ENCODE data around the gene GPR108.

The GPR108 gene

DNA sequence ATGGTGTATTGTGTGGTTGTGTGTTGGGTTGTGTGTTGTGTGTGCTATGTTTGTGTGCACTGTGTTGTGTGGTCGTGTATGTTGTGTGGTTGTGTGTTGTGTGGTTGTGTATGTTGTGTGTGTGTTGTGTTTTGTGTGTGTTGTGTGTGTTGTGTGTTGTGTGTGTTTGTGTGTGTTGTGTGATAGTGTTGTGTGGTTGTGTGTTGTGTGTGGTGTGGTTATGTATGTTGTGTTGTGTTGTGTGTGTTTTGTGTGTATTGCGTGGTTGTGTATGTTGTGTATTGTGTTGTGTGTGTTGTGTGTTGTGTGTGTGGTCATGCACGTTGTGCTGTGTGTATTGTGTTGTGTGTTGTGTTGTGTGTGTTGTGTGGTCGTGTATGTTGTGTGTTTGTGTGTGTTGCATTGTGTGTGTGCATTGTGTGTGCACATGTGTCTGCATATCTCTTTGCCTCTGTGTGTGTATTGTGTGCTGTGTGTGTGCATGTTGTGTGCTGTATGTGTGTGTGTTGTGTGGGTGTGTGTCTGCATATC, 19.9 kb downstream of the GPR108 start:
- WGBS (ENCODE audit: insufficient coverage): 79% methylated on average over 3 of the region's 4 CpGs
- POLR2A ChIA-PET: no interaction called here

DNA sequence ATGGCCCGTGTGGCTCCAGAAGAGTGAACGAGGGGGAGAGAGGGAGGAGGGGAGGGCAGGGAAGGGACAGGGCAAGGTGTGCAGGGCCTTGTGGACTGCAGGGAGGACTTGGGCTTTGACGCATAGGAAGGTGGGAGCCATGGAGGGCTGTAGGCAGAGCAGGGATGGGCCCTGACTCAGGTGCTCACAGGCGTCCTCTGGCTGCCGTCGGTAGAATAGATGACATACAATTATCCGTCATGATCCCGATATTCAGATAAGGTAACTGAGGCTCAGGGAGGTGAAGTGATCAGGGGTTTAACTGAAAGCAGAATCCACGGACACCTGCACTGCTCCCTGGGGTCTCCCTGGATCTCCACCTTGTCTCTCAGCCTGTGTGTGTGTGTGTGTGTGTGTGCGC, 20.3 kb downstream of the GPR108 start:
- CTCF ChIA-PET: no interaction called here

More for the DNA sequence above, 19.9 kb downstream of the GPR108 start:
- Histone ChIP-seq H3K27ac (ENCODE audit: insufficient read depth in 1 of 2, low read depth in 1 of 2, low read length in 2 of 2, poor library complexity in 1 of 2, severe bottlenecking in 2 of 2) (no peak overlapping the region), H3K27me3 (replicated peaks in 2 of 5; ENCODE audit: control insufficient read depth in 4 of 5, insufficient read depth in 5 of 5, low read length in 4 of 5) (peaks cover 0 to under 1% (median 0%) of the 10 kb centered on the region in 5 experiments), H3K36me3 (ENCODE audit: control insufficient read depth in 4 of 4, insufficient read depth in 4 of 4, low read length in 3 of 4) (no peaks in the 10 kb centered on the region), H3K4me3 (ENCODE audit: control insufficient read depth in 1 of 7, extremely low read depth in 1 of 7, insufficient read depth in 4 of 7, low read depth in 2 of 7, low read length in 6 of 7) (no peak overlapping the region), H3K4me1 (ENCODE audit: control extremely low read depth in 1 of 4, control insufficient read depth in 4 of 4, insufficient read depth in 4 of 4, low read length in 3 of 4) (peaks cover 0 to 26% (median 18%) of the 10 kb centered on the region in 4 experiments), H3K9me3 (ENCODE audit: control extremely low read depth in 1 of 5, control insufficient read depth in 4 of 5, insufficient read depth in 2 of 5, low read depth in 1 of 5, low read length in 4 of 5) (peaks cover 0 to 2% (median 0%) of the 10 kb centered on the region in 5 experiments)
- DNase-seq: peak in 2 of 3 donors; percentile 81 to 92
- CTCF ChIA-PET: no interaction called here

DNA sequence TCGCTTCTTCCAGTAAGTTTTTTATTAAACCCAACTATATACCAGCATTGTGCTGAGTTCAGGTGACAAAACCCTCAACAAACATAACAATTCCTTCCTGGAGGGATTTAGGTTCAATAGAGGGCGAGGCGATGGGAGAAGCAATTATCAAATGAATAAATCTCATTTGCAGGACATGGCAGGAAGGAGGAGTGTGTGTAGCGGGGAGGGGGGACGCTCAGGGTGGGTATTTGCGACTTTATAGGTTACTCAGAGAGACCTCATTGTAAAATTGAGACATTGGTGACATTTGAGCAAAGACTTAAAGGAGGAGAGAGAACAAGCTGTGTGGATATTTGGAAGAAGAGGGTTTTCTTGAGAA, 20.8 kb downstream of the GPR108 start:
- DNase-seq: no peak
- H3K27ac ChIP-seq (ENCODE audit: insufficient read depth in 1 of 2, low read depth in 1 of 2, low read length in 2 of 2, poor library complexity in 1 of 2, severe bottlenecking in 2 of 2): no peak overlapping the region
- no peak overlapping the region for H3K4me3 ChIP-seq (ENCODE audit: control insufficient read depth in 1 of 7, extremely low read depth in 1 of 7, insufficient read depth in 4 of 7, low read depth in 2 of 7, low read length in 6 of 7)
- H3K9me3 ChIP-seq (ENCODE audit: control extremely low read depth in 1 of 5, control insufficient read depth in 4 of 5, insufficient read depth in 2 of 5, low read depth in 1 of 5, low read length in 4 of 5): peaks cover 0 to 4% (median 0%) of the 10 kb centered on the region in 5 experiments
- POLR2A ChIA-PET: no interaction called here
- CTCF ChIA-PET: interaction anchor here (0.9 to 1.2 kb wide), 2 partner anchors 47 to 306 kb away, joined by 3 read pairs; partner anchors contain the start of gene TNFSF14
- no peaks in the 10 kb centered on the region for H3K36me3 ChIP-seq (ENCODE audit: control insufficient read depth in 4 of 4, insufficient read depth in 4 of 4, low read length in 3 of 4)
- H3K27me3 ChIP-seq (replicated peaks in 2 of 5; ENCODE audit: control insufficient read depth in 4 of 5, insufficient read depth in 5 of 5, low read length in 4 of 5): peaks cover 0 to 9% (median 0%) of the 10 kb centered on the region in 5 experiments
- H3K4me1 ChIP-seq (ENCODE audit: control extremely low read depth in 1 of 4, control insufficient read depth in 4 of 4, insufficient read depth in 4 of 4, low read length in 3 of 4): peaks cover 0 to 17% (median 10%) of the 10 kb centered on the region in 4 experiments
- WGBS (ENCODE audit: insufficient coverage): 89% methylated on average over 6 of the region's 6 CpGs

More for the DNA sequence above, 20.3 kb downstream of the GPR108 start:
- Histone ChIP-seq H3K27ac (ENCODE audit: insufficient read depth in 1 of 2, low read depth in 1 of 2, low read length in 2 of 2, poor library complexity in 1 of 2, severe bottlenecking in 2 of 2) (no peak overlapping the region), H3K9me3 (ENCODE audit: control extremely low read depth in 1 of 5, control insufficient read depth in 4 of 5, insufficient read depth in 2 of 5, low read depth in 1 of 5, low read length in 4 of 5) (peaks cover 0 to 4% (median 0%) of the 10 kb centered on the region in 5 experiments), H3K4me1 (ENCODE audit: control extremely low read depth in 1 of 4, control insufficient read depth in 4 of 4, insufficient read depth in 4 of 4, low read length in 3 of 4) (peaks cover 0 to 21% (median 14%) of the 10 kb centered on the region in 4 experiments), H3K27me3 (replicated peaks in 2 of 5; ENCODE audit: control insufficient read depth in 4 of 5, insufficient read depth in 5 of 5, low read length in 4 of 5) (peaks cover 0 to 5% (median 0%) of the 10 kb centered on the region in 5 experiments), H3K4me3 (ENCODE audit: control insufficient read depth in 1 of 7, extremely low read depth in 1 of 7, insufficient read depth in 4 of 7, low read depth in 2 of 7, low read length in 6 of 7) (no peak overlapping the region), H3K36me3 (ENCODE audit: control insufficient read depth in 4 of 4, insufficient read depth in 4 of 4, low read length in 3 of 4) (no peaks in the 10 kb centered on the region)
- WGBS (ENCODE audit: insufficient coverage): 85% methylated on average over 9 of the region's 10 CpGs
- DNase-seq: no peak
- POLR2A ChIA-PET: no interaction called here

DNA sequence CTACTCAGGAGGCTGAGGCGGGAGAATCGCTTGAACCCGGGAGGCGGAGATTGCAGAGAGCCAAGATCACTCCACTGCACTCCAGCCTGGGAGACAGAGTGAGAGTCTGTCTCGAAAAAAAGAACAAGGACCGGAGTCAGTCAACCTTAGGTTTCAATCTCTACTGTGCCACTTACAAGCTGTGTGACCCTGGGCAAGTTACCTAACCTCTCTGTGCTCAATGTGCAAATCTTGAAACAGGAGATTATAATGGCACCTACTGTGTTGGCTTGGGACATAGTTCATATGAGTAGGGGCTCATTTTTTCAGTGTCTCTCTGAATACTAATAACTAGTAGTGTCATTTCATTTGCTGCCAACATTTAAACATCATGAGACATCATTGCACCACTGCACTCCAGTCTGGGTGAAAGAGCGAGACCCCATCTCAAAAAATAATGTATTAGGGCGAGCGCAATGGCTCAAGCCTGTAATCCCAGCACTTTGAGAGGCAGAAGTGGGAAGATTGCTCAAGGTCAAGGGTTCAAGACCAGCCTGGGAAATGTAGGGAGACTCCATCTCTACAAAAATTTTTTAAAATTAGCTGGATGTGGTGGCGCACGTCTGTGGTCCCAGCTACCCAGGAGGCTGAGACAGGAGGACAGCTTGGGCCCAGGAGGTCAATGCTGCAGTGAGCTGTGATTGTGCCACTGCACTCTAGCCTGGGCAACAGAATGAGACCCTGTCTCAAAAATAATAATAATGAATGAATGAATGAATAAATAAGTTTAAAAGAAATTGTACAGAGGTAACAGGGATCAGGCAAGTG, 22.4 kb downstream of the GPR108 start:
- Histone ChIP-seq H3K4me3 (ENCODE audit: control insufficient read depth in 1 of 7, extremely low read depth in 1 of 7, insufficient read depth in 4 of 7, low read depth in 2 of 7, low read length in 6 of 7) (no peak overlapping the region), H3K4me1 (ENCODE audit: control extremely low read depth in 1 of 4, control insufficient read depth in 4 of 4, insufficient read depth in 4 of 4, low read length in 3 of 4) (peaks cover 0 to under 1% (median 0%) of the 10 kb centered on the region in 4 experiments), H3K27ac (ENCODE audit: insufficient read depth in 1 of 2, low read depth in 1 of 2, low read length in 2 of 2, poor library complexity in 1 of 2, severe bottlenecking in 2 of 2) (no peak overlapping the region), H3K9me3 (ENCODE audit: control extremely low read depth in 1 of 5, control insufficient read depth in 4 of 5, insufficient read depth in 2 of 5, low read depth in 1 of 5, low read length in 4 of 5) (peaks cover 0 to 4% (median 0%) of the 10 kb centered on the region in 5 experiments), H3K27me3 (replicated peaks in 2 of 5; ENCODE audit: control insufficient read depth in 4 of 5, insufficient read depth in 5 of 5, low read length in 4 of 5) (peaks cover 0 to 26% (median 6%) of the 10 kb centered on the region in 5 experiments), H3K36me3 (ENCODE audit: control insufficient read depth in 4 of 4, insufficient read depth in 4 of 4, low read length in 3 of 4) (no peaks in the 10 kb centered on the region)
- POLR2A ChIA-PET: no interaction called here
- no peak for DNase-seq
- 95% methylated on average over 9 of the region's 11 CpGs for WGBS (ENCODE audit: insufficient coverage)
- CTCF ChIA-PET: interaction anchor here (0.5 to 1.3 kb wide), 3 partner anchors 37 to 230 kb away, joined by 3 to 5 read pairs (median 3); no protein-coding TSS in a partner anchor

DNA sequence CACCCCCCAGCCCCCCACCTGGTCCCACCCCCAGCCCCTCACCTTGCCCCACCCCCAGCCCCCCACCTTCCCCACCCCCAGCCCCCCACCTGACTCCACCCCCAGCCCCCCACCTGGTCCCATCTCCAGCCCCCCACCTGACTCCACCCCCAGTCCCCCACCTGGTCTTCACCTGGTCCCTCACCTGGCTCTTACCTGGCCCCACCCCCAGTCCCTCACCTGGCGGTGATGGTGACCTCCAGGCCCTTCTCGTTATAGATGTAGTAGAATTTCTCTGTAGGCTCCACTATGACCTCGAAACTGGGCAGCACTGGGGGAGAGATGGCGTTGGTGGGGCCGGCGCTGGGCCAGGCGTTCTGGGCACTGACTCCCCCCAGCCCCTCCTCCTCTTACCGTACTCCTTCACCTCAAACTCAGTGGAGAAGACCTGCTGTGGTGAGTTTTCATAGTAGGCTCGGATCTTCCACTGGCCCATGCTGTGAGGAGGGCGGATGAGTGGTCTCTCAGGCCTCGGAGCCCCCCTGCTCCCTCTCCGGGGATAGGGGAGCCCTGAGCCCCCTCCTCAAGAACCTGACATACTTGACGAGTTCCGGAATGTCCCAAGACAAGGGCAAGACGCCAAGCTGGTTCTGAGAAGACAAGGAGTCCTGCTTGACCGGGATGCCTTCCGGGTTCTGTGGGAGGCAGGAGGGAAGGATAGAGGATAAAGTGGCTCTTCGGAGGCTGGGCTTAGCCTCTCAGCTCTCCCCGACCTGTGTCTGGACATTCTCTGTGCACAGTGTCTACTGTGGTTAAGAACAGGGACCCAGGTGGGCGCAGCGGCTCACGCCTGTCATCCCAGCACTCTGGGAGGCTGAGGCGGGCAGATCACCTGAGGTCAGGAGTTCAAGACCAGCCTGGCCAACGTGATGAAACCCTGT, 23.3 kb downstream of the GPR108 start:
- Histone ChIP-seq H3K4me3 (ENCODE audit: control insufficient read depth in 1 of 7, extremely low read depth in 1 of 7, insufficient read depth in 4 of 7, low read depth in 2 of 7, low read length in 6 of 7) (no peak overlapping the region), H3K27me3 (replicated peaks in 2 of 5; ENCODE audit: control insufficient read depth in 4 of 5, insufficient read depth in 5 of 5, low read length in 4 of 5) (peaks cover 0 to 34% (median 9%) of the 10 kb centered on the region in 5 experiments), H3K4me1 (ENCODE audit: control extremely low read depth in 1 of 4, control insufficient read depth in 4 of 4, insufficient read depth in 4 of 4, low read length in 3 of 4) (no peaks in the 10 kb centered on the region), H3K9me3 (ENCODE audit: control extremely low read depth in 1 of 5, control insufficient read depth in 4 of 5, insufficient read depth in 2 of 5, low read depth in 1 of 5, low read length in 4 of 5) (peaks cover 0 to 4% (median 0%) of the 10 kb centered on the region in 5 experiments), H3K36me3 (ENCODE audit: control insufficient read depth in 4 of 4, insufficient read depth in 4 of 4, low read length in 3 of 4) (no peaks in the 10 kb centered on the region), H3K27ac (ENCODE audit: insufficient read depth in 1 of 2, low read depth in 1 of 2, low read length in 2 of 2, poor library complexity in 1 of 2, severe bottlenecking in 2 of 2) (no peak overlapping the region)
- WGBS (ENCODE audit: insufficient coverage): 78% methylated on average over 12 of the region's 24 CpGs
- ChIA-PET CTCF (interaction anchor here (0.5 kb wide), 1 partner anchor 229 kb away, joined by 3 read pairs; no protein-coding TSS in a partner anchor), POLR2A (no interaction called here)
- no peak for DNase-seq

DNA sequence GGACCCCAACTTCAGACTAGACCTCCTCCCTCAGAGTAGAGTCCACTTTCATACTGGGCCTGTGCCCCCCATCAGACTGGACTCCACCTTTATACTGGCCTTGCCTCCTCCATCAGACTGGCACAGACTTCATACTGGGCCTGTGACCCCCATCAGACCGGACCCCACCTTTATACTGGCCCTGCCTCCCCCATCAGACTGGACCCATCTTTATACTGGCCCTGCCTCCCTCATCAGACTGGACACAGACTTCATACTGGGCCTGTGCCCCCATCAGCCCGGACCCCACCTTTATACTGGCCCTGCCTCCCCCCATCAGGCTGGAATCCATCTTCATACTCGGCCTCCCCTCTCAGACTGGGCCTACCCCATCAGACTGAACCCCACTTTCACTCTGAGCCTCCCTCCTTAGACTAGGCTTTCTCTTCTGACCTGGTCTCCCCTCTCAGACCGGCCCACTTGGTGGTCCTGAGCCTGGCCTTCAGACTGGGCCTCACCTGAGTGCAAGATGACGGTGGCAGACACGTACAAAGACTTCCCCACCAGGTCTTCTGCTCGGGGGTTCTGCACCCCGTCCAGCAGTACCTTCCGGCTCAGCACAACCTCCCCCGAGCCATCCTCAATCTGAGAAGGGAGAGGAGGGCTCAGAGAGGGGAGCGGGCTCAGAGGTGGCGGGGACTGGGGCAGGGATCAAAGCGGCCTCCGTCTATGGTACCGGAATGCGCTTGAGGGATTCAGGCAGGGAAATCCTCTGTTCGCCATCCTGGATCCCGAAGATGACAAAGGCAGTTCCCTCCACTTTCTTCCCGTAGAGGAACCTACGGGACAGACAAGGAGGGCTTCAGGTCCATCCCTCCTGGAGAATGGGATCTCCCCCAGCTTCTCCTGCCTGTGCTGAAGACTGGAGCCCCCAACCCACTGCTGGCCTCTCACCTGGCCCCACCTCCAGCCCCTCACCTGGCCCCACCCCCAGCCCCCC, 24.4 kb downstream of the GPR108 start:
- no peaks in the 10 kb centered on the region for H3K36me3 ChIP-seq (ENCODE audit: control insufficient read depth in 4 of 4, insufficient read depth in 4 of 4, low read length in 3 of 4)
- POLR2A ChIA-PET: no interaction called here
- H3K27ac ChIP-seq (ENCODE audit: insufficient read depth in 1 of 2, low read depth in 1 of 2, low read length in 2 of 2, poor library complexity in 1 of 2, severe bottlenecking in 2 of 2): no peak overlapping the region
- peaks cover 0 to 38% (median 14%) of the 10 kb centered on the region in 5 experiments for H3K27me3 ChIP-seq (replicated peaks in 2 of 5; ENCODE audit: control insufficient read depth in 4 of 5, insufficient read depth in 5 of 5, low read length in 4 of 5)
- peaks cover 0 to 4% (median 0%) of the 10 kb centered on the region in 5 experiments for H3K9me3 ChIP-seq (ENCODE audit: control extremely low read depth in 1 of 5, control insufficient read depth in 4 of 5, insufficient read depth in 2 of 5, low read depth in 1 of 5, low read length in 4 of 5)
- H3K4me3 ChIP-seq (ENCODE audit: control insufficient read depth in 1 of 7, extremely low read depth in 1 of 7, insufficient read depth in 4 of 7, low read depth in 2 of 7, low read length in 6 of 7): no peak overlapping the region
- no peaks in the 10 kb centered on the region for H3K4me1 ChIP-seq (ENCODE audit: control extremely low read depth in 1 of 4, control insufficient read depth in 4 of 4, insufficient read depth in 4 of 4, low read length in 3 of 4)
- 94% methylated on average over 17 of the region's 20 CpGs for WGBS (ENCODE audit: insufficient coverage)
- DNase-seq: no peak
- CTCF ChIA-PET: no interaction called here
